IPS-NIHi7 (cell line): Measurements from ENCODE around the gene GPRIN1.
"Not testable (repeated sequence)": the region's sequence is repeated elsewhere in the genome, so short reads cannot be mapped to it uniquely, and the experiment has no call there.

Source experiments
- DNase-seq: peaks from one replicate; pipeline ENCODE4 v3.0.0; 2012; ENCODE audit warnings: mixed read lengths; ENCODE audit errors: extremely low spot score

GPRIN1 gene

GRCh38 chr5:176575066-176575465, 34.9 kb downstream of the GPRIN1 start:
- DNase-seq, result no peak

- no peak for DNase-seq
Observed at GRCh38 chr5:176574297-176574591, 35.7 kb downstream of the GPRIN1 start.

- DNase-seq, result peak; percentile 89
Observed at GRCh38 chr5:176573564-176574296, 36.2 kb downstream of the GPRIN1 start.

GRCh38 chr5:176570044-176570443, 39.9 kb downstream of the GPRIN1 start:
- DNase-seq, result no peak

- DNase-seq, result no peak
Observed at GRCh38 chr5:176568657-176569056, 41.3 kb downstream of the GPRIN1 start.

GRCh38 chr5:176565760-176566288, 44.1 kb downstream of the GPRIN1 start:
- DNase-seq, result no peak

GRCh38 chr5:176564002-176564401, 46.0 kb downstream of the GPRIN1 start:
- no peak for DNase-seq

- DNase-seq, result no peak
Observed at GRCh38 chr5:176562189-176562588, 47.8 kb downstream of the GPRIN1 start.

GRCh38 chr5:176561259-176561658, 48.7 kb downstream of the GPRIN1 start:
- DNase-seq, result no peak

GRCh38 chr5:176560364-176560763, 49.6 kb downstream of the GPRIN1 start:
- DNase-seq, result no peak

- DNase-seq, result no peak
Observed at GRCh38 chr5:176559683-176560082, 50.3 kb downstream of the GPRIN1 start.

GRCh38 chr5:176557846-176558245, 52.1 kb downstream of the GPRIN1 start:
- no peak for DNase-seq

GRCh38 chr5:176553260-176554085, 56.5 kb downstream of the GPRIN1 start:
- DNase-seq, result no peak

- no peak for DNase-seq
Observed at GRCh38 chr5:176552332-176552869, 57.6 kb downstream of the GPRIN1 start.

GRCh38 chr5:176550937-176551336, 59.0 kb downstream of the GPRIN1 start:
- not testable (repeated sequence) for DNase-seq

- no peak for DNase-seq
Observed at GRCh38 chr5:176550275-176550831, 59.6 kb downstream of the GPRIN1 start.

GRCh38 chr5:176549871-176550270, 60.1 kb downstream of the GPRIN1 start:
- no peak for DNase-seq

- no peak for DNase-seq
Observed at GRCh38 chr5:176548967-176549444, 61.0 kb downstream of the GPRIN1 start, which contains the start of gene CDHR2. CDHR2 (plus strand) TSS chr5:176549342; CDS start chr5:176565353, 16,011 bp downstream.

GRCh38 chr5:176547802-176548201, 62.2 kb downstream of the GPRIN1 start:
- DNase-seq, result no peak
